ENCODE measurements around the gene APOA4. TPM values are rescaled to one million over a fixed set of nuclear protein-coding genes. Genes with fewer than 3 reads are reported as not detected.

The APOA4 gene
- 1.8 and 3.8 TPM in 2 replicates for total RNA-seq (2016; rRNA removed; fragmentation: Illumina TruSeq; extraction: Trizol)
- 1.2 and 2.1 TPM in 2 replicates for total RNA-seq (2016; cell fraction: cytosol; rRNA removed; fragmentation: Illumina TruSeq; extraction: Trizol; ENCODE audit: low read depth)
- 2.1 and 3.7 TPM in 2 replicates for total RNA-seq (2016; cell fraction: insoluble cytoplasmic fraction; rRNA removed; fragmentation: Illumina TruSeq; extraction: Trizol)
- total RNA-seq (2016; cell fraction: membrane; rRNA removed; fragmentation: Illumina TruSeq; extraction: Trizol) = 2.5 and 3.8 TPM in 2 replicates
- total RNA-seq (2016; cell fraction: nucleus; rRNA removed; fragmentation: Illumina TruSeq; extraction: Trizol) = 1.5 and 3.9 TPM in 2 replicates
- polyA plus RNA-seq (2011; rRNA removed) = 7.2 and 11.0 TPM in 2 replicates
- 9.4 and 10.1 TPM in 2 replicates for polyA plus RNA-seq (2011; cell fraction: cytosol; rRNA removed)
- 4.4 and 6.4 TPM in 2 replicates for polyA plus RNA-seq (2011; cell fraction: nucleus; rRNA removed)
- 5.7 and 7.6 TPM in 2 replicates for polyA plus RNA-seq (2012)
- 1.8 and 2.4 TPM in 2 replicates for polyA plus RNA-seq (2016; cell fraction: cytosol; fragmentation: Illumina TruSeq; extraction: Trizol; ENCODE audit: low read depth)
- polyA plus RNA-seq (2016; cell fraction: insoluble cytoplasmic fraction; fragmentation: Illumina TruSeq; extraction: Trizol; ENCODE audit: low read depth) = 1.6 and 1.8 TPM in 2 replicates
- 2.4 and 3.3 TPM in 2 replicates for polyA plus RNA-seq (2016; cell fraction: membrane; fragmentation: Illumina TruSeq; extraction: Trizol; ENCODE audit: low read depth)
- polyA plus RNA-seq (2016; cell fraction: nucleus; fragmentation: Illumina TruSeq; extraction: Trizol; ENCODE audit: insufficient read depth, low read depth) = 3.5 and 4.1 TPM in 2 replicates
- 4.4 TPM in 1 of 2 replicates, not detected in the other for polyA minus RNA-seq (2011; rRNA and poly(A)+ RNA removed; ENCODE audit: low replicate concordance)
- 2.5 and 3.2 TPM in 2 replicates for polyA minus RNA-seq (2011; cell fraction: cytosol; rRNA and poly(A)+ RNA removed)
- 0.77 and 1.6 TPM in 2 replicates for polyA minus RNA-seq (2011; cell fraction: nucleus; rRNA and poly(A)+ RNA removed)
- Bru-seq, nascent RNA = percentile 33 among the genes with signal in this experiment
- percentile 40 among the genes with signal in this experiment for BruChase-seq, experiment 1, labeled RNA remaining after a 6-hour chase
- percentile 32 among the genes with signal in this experiment for BruChase-seq, experiment 2, labeled RNA remaining after a 2-hour chase
- long read RNA-seq, experiment 1, transcript APOA4-201 (3 exons, 1,473 nt) = major isoform, 23 of 24 reads
- long read RNA-seq, experiment 1, partial matches to known transcripts = 1 of 24 reads
- long read RNA-seq, experiment 1, other reads (novel, unspliced or antisense) = 0 of 24 reads
- long read RNA-seq, experiment 2, transcript APOA4-201 (3 exons, 1,473 nt) = major isoform, 11 of 16 reads
- long read RNA-seq, experiment 2, partial matches to known transcripts = 0 of 16 reads
- long read RNA-seq, experiment 2, other reads (novel, unspliced or antisense) = 5 of 16 reads

- intact Hi-C loops (cut with micrococcal nuclease; ENCODE audit: unreplicated experiment) = no loop called here
- ChIA-PET POLR2A (interaction anchor here (1.4 to 18.4 kb wide), 5 partner anchors 7 to 29 kb away, joined by 3 to 1365 read pairs (median 361); partner anchors contain the start of genes APOA1, APOA5 and ZPR1), CTCF (ENCODE audit: low intra/inter-chr PET ratio, low total read pairs) (no interaction called here)
- 37% methylated on average over 5 of the region's 16 CpGs for WGBS (ENCODE audit: low lambda C conversion rate)
- no peak for FAIRE-seq
- Histone ChIP-seq H4K20me1 (ENCODE audit: insufficient read depth, low read length) (no peaks in the 10 kb centered on the region), H3K4me1 (ENCODE audit: insufficient read depth, low read length) (peaks cover 65% of the 10 kb centered on the region), H3K27ac (ENCODE audit: extremely low read length, insufficient read depth, low read length) (peak within 1 kb of the TSS; percentile 29), H3K27me3 (ENCODE audit: control insufficient read depth in 1 of 2, insufficient read depth in 2 of 2, low read length in 2 of 2) (no peaks in the 10 kb centered on the region), H3K4me2 (ENCODE audit: low read depth, low read length) (peak within 1 kb of the TSS; percentile 50), H3K9me3 (ENCODE audit: low read length) (no peaks in the 10 kb centered on the region), H3K79me2 (ENCODE audit: insufficient read depth, low read length) (no peaks in the 10 kb centered on the region), H3K36me3 (replicated peaks in 1 of 2; ENCODE audit: control insufficient read depth in 1 of 2, insufficient read depth in 2 of 2, low read length in 2 of 2) (no peaks in the 10 kb centered on the region), H2AFZ (ENCODE audit: low read length) (peak within 1 kb of the TSS; percentile 17), H3K9ac (ENCODE audit: insufficient read depth, low read depth, low read length) (0 out of 2 replicates have a peak within 1 kb of the TSS, but pooled peaks have one; percentile 23), H3K4me3 (replicated peaks in 1 of 3; ENCODE audit: insufficient read depth in 1 of 3, low read depth in 2 of 3, low read length in 3 of 3) (no peak within 1 kb of the TSS)
- no peak for ATAC-seq
- in situ Hi-C loops (cut with HindIII; ENCODE audit: extremely low pct_ligation_motif_present, low pct_unique_long_range_greater_than_20kb) = no loop called here
- BruUV-seq (replicated peaks) = no TSS peak
- DNase-seq (ENCODE audit: low spot score) = no peak
- no peak for TF ChIP-seq REXO4 (CRISPR knock-in tag; IDR thresholded peaks at IDR 0.05; ENCODE audit: borderline replicate concordance)
- TF ChIP-seq GATAD1 (CRISPR knock-in tag; IDR thresholded peaks at IDR 0.05) = no peak
- no peak for TF ChIP-seq ZNF20 (CRISPR knock-in tag; IDR thresholded peaks at IDR 0.05)
- TF ChIP-seq, protein P1, sequence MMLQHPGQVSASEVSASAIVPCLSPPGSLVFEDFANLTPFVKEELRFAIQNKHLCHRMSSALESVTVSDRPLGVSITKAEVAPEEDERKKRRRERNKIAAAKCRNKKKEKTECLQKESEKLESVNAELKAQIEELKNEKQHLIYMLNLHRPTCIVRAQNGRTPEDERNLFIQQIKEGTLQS (CRISPR knock-in tag; IDR thresholded peaks at IDR 0.05) = no peak
- TF ChIP-seq CREB1 (IDR thresholded peaks at IDR 0.05) = no peak
- TF ChIP-seq CREB1 (CRISPR knock-in tag; IDR thresholded peaks at IDR 0.05) = peak; percentile 18; the same call in 1 of the 2 replicates
- TF ChIP-seq, protein P2, sequence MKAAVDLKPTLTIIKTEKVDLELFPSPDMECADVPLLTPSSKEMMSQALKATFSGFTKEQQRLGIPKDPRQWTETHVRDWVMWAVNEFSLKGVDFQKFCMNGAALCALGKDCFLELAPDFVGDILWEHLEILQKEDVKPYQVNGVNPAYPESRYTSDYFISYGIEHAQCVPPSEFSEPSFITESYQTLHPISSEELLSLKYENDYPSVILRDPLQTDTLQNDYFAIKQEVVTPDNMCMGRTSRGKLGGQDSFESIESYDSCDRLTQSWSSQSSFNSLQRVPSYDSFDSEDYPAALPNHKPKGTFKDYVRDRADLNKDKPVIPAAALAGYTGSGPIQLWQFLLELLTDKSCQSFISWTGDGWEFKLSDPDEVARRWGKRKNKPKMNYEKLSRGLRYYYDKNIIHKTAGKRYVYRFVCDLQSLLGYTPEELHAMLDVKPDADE (CRISPR knock-in tag; IDR thresholded peaks at IDR 0.05) = no peak
- TF ChIP-seq, protein P3, sequence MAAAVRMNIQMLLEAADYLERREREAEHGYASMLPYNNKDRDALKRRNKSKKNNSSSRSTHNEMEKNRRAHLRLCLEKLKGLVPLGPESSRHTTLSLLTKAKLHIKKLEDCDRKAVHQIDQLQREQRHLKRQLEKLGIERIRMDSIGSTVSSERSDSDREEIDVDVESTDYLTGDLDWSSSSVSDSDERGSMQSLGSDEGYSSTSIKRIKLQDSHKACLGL (CRISPR knock-in tag; IDR thresholded peaks at IDR 0.05) = no peak
- no peak for TF ChIP-seq HINFP (CRISPR knock-in tag; IDR thresholded peaks at IDR 0.05; ENCODE audit: low read depth)
- TF ChIP-seq ZMYM4 (CRISPR knock-in tag; IDR thresholded peaks at IDR 0.05) = 0 out of 2 replicates have a peak, but pooled peaks have one; percentile 18
- TF ChIP-seq FOSL2 (CRISPR knock-in tag; IDR thresholded peaks at IDR 0.05) = 0 out of 2 replicates have a peak, but pooled peaks have one; percentile 7
- TF ChIP-seq ZBTB7B (CRISPR knock-in tag; IDR thresholded peaks at IDR 0.05) = 0 out of 2 replicates have a peak, but pooled peaks have one; percentile 40
- TF ChIP-seq ZNF501 (CRISPR knock-in tag; IDR thresholded peaks at IDR 0.05) = peak; percentile 49; the same call in 1 of the 2 replicates
- TF ChIP-seq TAF1 (CRISPR knock-in tag; IDR thresholded peaks at IDR 0.05) = no peak
- no peak for TF ChIP-seq MED1 (CRISPR knock-in tag; IDR thresholded peaks at IDR 0.05)
Measured at GRCh38 chr11:116823031-116823843, at the start of gene APOA4. Gene APOA4, minus strand, starts transcription at chr11:116823304. Its CDS starts 113 bp downstream, at chr11:116823191.

All from HepG2 (cell line).